Right lobe of liver (tissue), 6 donors: ENCODE results near the gene OPALIN. TPM values are rescaled to one million over a fixed set of nuclear protein-coding genes. Genes with fewer than 3 reads are reported as not detected.
A peak's percentile ranks its signal among the peaks of the same experiment; 100 is the strongest.

Experiments used
- ATAC-seq, 4 donors: fragments of 200-7000 bp; cut with Tn5 transposase; one replicate each; pipeline ENCODE4 v1.9.1; 2020; ENCODE audit warnings: mild to moderate bottlenecking in 4 of 4, moderate library complexity in 4 of 4
- DNase-seq, 3 donors: peaks; one replicate each; pipeline ENCODE4 v3.0.0-alpha.2; 2020
- H3K27ac ChIP-seq, 3 donors: fragments of 200-600 bp; one replicate each; pipeline ENCODE4 v1.8.0; 2022
- H3K27me3 ChIP-seq, 2 donors: fragments of 200-600 bp; one replicate each; pipeline ENCODE4 v1.8.0; 2022
- H3K36me3 ChIP-seq, 4 donors: fragments of 200-600 bp; sonication (generic) in 1 of 4; one replicate each; pipeline versions ENCODE4 v1.5.1 to v1.8.0; 2017 to 2022; ENCODE audit warnings: control low read depth in 1 of 4
- H3K4me1 ChIP-seq, 4 donors: fragments of 200-600 bp; sonication (generic) in 1 of 4; one replicate each; pipeline versions ENCODE4 v1.5.1 to v1.8.0; 2017 to 2022; ENCODE audit warnings: control low read depth in 1 of 4
- H3K4me3 ChIP-seq, 3 donors: fragments of 200-600 bp; one replicate each; pipeline ENCODE4 v1.8.0; 2022
- H3K9me3 ChIP-seq, 4 donors: fragments of 200-600 bp; sonication (generic) in 1 of 4; one replicate each; pipeline versions ENCODE4 v1.5.1 to v1.8.0; 2017 to 2022; ENCODE audit warnings: control low read depth in 1 of 4
- POLR2A ChIP-seq: fragments of 450-650 bp; IDR thresholded peaks from one replicate; pipeline ENCODE4 v1.6.1; 2017; ENCODE audit warnings: antibody characterized with exemption, mild to moderate bottlenecking
- WGBS: methylation state at CpG from one replicate; pipeline ENCODE4 v1.1.6; 2018; ENCODE audit warnings: low coverage, low lambda C conversion rate; ENCODE audit not compliant: insufficient coverage; ENCODE audit errors: missing lambda C conversion rate; 5-methylcytosine and 5-hydroxymethylcytosine counted together
- intact Hi-C, 2 donors: fragments of 100-400 bp; cut with DNase I; formaldehyde crosslinking; loops; one replicate each; pipeline versions ENCODE4 v1.11.2 to v1.14.1; 2022
- total RNA-seq, 6 experiments: library from RNA; depleted of rRNA in 2 of 6; stranded (reverse); fragments of >200 nt in 2 of 6; fragmentation: NEBNext Ultra II Directional in 3 of 6; extraction: Animal tissue kit (Norgen Biotek cat#: 25700) in 3 of 6; gene quantifications; one replicate each; pipeline versions ENCODE4 v1.1.0 to v1.2.4, GENCODE V29; 2016 to 2023
- TF ChIP-seq, protein P1 (sequence below), 4 donors: fragments of 200-600 bp in 3 of 4; fragments of 450-650 bp in 1 of 4; IDR thresholded peaks; one replicate each; pipeline versions ENCODE4 v1.5.1 to v1.8.0; 2016 to 2022; ENCODE audit warnings: antibody characterized with exemption in 4 of 4, mild to moderate bottlenecking in 2 of 4
- donor health status: DM: no; HTN: yes; CAD: no.
- donor health status: DM: no; HTN: no; CAD: no.
- donor health status: DM: no; HTN: no; CAD: no.
- donor health status: DM: no; HTN: yes; CAD: no.
- donor health status: DM: no; HTN: yes; CAD: no.

Gene OPALIN
- total RNA-seq, 6 experiments from 2014 or later, result not detected

DNA sequence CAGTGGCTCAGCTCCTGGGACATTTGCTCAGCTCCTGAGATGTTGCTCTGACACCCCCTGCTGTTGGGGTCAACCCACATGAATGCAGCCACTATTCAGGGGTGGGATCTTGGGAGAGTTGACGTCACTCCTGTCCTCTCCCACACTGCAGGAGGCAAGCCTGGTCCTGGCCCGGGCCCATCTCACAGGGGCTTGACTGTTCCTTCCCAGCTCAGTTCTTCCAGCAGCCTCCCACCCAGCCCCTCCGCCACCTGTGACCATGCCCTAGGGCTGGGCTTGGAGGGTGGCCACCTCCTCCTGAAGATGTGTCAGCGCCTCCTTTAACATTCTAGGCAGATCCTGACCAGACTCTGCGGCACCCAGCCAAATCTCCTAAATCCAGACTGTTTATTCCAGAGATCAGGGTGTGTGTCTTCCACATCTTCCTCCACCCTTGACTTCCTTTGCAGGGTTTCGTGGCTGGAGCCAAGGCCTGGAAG lies 19.1 kb upstream of the OPALIN start:
- intact Hi-C loops, result no loop called here
- Histone ChIP-seq H3K36me3 (no peaks in the 10 kb centered on the region), H3K9me3 (no peaks in the 10 kb centered on the region), H3K27me3 (no peaks in the 10 kb centered on the region), H3K4me1 (peaks cover 0 to 6% (median 0%) of the 10 kb centered on the region in 4 donors), H3K4me3 (no peak overlapping the region), H3K27ac (no peak overlapping the region)
- 51% methylated on average over 2 of the region's 6 CpGs for WGBS
- TF ChIP-seq, protein P1, sequence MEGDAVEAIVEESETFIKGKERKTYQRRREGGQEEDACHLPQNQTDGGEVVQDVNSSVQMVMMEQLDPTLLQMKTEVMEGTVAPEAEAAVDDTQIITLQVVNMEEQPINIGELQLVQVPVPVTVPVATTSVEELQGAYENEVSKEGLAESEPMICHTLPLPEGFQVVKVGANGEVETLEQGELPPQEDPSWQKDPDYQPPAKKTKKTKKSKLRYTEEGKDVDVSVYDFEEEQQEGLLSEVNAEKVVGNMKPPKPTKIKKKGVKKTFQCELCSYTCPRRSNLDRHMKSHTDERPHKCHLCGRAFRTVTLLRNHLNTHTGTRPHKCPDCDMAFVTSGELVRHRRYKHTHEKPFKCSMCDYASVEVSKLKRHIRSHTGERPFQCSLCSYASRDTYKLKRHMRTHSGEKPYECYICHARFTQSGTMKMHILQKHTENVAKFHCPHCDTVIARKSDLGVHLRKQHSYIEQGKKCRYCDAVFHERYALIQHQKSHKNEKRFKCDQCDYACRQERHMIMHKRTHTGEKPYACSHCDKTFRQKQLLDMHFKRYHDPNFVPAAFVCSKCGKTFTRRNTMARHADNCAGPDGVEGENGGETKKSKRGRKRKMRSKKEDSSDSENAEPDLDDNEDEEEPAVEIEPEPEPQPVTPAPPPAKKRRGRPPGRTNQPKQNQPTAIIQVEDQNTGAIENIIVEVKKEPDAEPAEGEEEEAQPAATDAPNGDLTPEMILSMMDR (IDR thresholded peaks at IDR 0.05), result no peak
- no peak for TF ChIP-seq POLR2A
- DNase-seq, result no peak
- ATAC-seq, result no peak

DNA sequence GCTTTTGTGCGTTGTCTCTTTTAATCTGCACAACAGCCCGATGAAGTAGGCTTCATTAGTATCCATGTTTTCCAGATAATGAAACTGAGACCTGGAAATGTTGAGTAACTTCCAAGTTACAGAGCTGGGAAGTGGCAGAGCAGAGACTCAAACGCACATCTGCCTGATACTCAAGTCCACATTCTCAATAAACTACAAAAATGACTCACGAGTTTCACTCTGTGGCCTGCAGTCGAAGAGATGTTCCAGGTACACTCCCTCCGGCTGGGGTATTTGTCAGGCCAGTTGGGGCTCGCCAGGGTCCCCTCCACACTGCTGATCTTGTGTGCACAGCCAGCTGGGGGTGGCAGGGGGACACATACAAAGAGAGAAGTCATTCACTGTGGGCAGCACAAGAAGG lies 17.7 kb upstream of the OPALIN start:
- no peak overlapping the region for H3K27ac ChIP-seq
- no peaks in the 10 kb centered on the region for H3K36me3 ChIP-seq
- intact Hi-C loops, result no loop called here
- ATAC-seq (no peak), DNase-seq (no peak)
- no peak for TF ChIP-seq POLR2A
- TF ChIP-seq, protein P1 (IDR thresholded peaks at IDR 0.05), result no peak
- H3K4me1 ChIP-seq, result peaks cover 0 to 6% (median 0%) of the 10 kb centered on the region in 4 donors
- WGBS, result 42% methylated on average over 3 of the region's 7 CpGs
- no peaks in the 10 kb centered on the region for H3K27me3 ChIP-seq
- H3K4me3 ChIP-seq, result no peak overlapping the region
- no peaks in the 10 kb centered on the region for H3K9me3 ChIP-seq

DNA sequence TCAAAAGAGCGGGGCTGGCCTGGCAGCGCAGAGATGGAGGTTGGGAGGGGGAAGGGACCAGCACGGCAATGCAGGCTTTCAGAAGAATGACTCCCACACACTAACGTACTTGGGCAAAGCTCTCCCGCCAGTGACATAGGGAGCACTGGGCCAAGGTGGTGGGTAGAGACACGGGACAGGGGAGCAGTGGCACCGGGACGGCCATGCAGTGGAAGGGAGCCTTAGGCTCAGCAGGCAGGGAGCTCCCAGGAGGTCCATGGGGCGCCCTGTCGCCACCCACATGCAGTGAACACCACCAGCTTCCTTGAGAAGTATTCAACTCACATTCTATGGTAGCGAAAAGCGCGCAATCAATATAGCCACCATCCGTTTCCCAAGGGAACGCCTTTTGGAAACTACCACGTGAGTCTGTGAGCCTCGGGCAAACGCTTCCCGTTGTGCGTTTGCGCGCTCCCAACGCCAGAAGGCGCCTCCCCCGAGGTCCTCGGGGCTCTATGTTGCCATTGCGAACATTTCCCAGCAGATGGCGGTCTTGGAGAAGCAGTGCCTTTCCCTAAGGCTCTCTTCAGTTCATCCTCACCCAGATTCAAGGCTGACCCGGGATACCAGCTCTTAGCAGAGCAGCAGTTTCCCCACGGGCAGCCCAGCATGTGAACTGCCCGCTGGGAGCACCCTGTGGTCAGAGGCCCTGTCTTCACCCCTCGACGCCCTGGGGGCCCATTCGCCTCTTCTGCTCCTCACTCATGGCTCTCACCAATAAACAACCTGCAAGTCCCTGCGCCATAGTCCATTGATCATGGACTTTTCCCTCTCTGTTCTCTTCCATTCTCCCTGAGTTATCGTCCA lies 16.4 kb upstream of the OPALIN start:
- H3K27ac ChIP-seq, result no peak overlapping the region
- no peak for TF ChIP-seq POLR2A
- TF ChIP-seq, protein P1 (IDR thresholded peaks at IDR 0.05), result peak; percentile 90 to 100 (median 100)
- intact Hi-C loops, result loop anchor here in 1 of 2 donors (5.0 kb wide), 1 partner anchor 132 kb away; no protein-coding TSS in a partner anchor
- WGBS, result 3% methylated on average over 24 of the region's 36 CpGs
- peak overlapping the region; percentile 35 to 55 (median 36) for H3K4me3 ChIP-seq
- H3K27me3 ChIP-seq, result no peaks in the 10 kb centered on the region
- no peaks in the 10 kb centered on the region for H3K9me3 ChIP-seq
- H3K4me1 ChIP-seq, result peaks cover 0 to 6% (median 0%) of the 10 kb centered on the region in 4 donors
- DNase-seq (peak; percentile 85 to 90 (median 88)), ATAC-seq (peak; percentile 97 to 99 (median 98))
- no peaks in the 10 kb centered on the region for H3K36me3 ChIP-seq

DNA sequence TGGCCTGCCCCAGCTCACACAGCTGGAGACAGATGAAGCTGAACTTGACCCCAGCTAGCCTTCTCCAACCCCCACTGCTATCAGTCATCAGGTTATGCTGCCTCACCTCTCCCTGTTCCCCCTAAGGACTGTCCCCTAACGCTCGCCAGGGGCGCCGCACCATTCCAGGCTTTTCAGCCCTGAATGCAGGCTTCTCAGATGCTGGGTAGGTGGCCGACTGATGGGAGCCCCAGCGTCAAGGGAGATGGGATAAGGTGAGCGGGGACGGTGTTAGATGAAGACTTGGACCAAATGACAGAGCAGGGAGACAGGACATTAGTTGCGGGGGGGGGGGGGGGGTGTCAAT lies 15.8 kb upstream of the OPALIN start:
- H3K27ac ChIP-seq, result no peak overlapping the region
- no peak for DNase-seq
- H3K27me3 ChIP-seq, result no peaks in the 10 kb centered on the region
- no peaks in the 10 kb centered on the region for H3K36me3 ChIP-seq
- no peak for TF ChIP-seq POLR2A
- TF ChIP-seq, protein P1 (IDR thresholded peaks at IDR 0.05), result no peak
- no peak for ATAC-seq
- intact Hi-C loops, result loop anchor here in 1 of 2 donors (5.0 kb wide), 1 partner anchor 133 kb away; no protein-coding TSS in a partner anchor
- H3K9me3 ChIP-seq, result no peaks in the 10 kb centered on the region
- 18% methylated on average over 9 of the region's 9 CpGs for WGBS
- H3K4me3 ChIP-seq, result no peak overlapping the region
- H3K4me1 ChIP-seq, result peaks cover 0 to 6% (median 0%) of the 10 kb centered on the region in 4 donors
